22Rv1 (cell line): Measurements from ENCODE around the gene COX8A.
A peak's percentile ranks its signal among the peaks of the same experiment; 100 is the strongest.

Source experiments
- H3K27ac ChIP-seq: fragments of 450-650 bp; 2 replicates; pipeline ENCODE4 v1.5.1; 2017
- ZFX ChIP-seq: fragments of 450-650 bp; IDR thresholded peaks from 2 replicates; pipeline ENCODE4 v1.6.1; 2017; ENCODE audit warnings: antibody characterized with exemption, borderline replicate concordance
- TF ChIP-seq, protein P1 (sequence below): fragments of 450-650 bp; IDR thresholded peaks from 2 replicates; pipeline ENCODE4 v1.5.1; 2017; ENCODE audit warnings: mild to moderate bottlenecking

The COX8A gene

DNA sequence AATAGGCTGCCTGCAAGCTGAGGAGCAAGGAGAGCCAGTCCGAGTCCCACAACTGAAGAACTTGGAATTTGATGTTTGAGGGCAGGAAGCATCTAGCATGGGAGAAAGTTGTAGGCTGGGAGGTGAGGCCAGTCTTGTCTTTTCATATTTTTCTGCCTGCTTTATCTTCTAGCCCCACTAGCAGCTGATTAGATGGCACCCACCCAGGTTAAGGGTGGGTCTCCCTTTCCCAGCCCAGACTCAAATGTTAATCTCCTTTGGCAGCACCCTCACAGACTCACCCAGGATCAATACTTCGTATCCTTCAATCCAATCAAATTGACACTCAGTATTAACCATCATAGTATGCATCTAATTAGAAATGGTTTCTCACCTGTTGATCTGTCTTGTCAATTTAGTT is 5.0 kb upstream of the COX8A start:
- no peak overlapping the region for H3K27ac ChIP-seq
- TF ChIP-seq, protein P1, sequence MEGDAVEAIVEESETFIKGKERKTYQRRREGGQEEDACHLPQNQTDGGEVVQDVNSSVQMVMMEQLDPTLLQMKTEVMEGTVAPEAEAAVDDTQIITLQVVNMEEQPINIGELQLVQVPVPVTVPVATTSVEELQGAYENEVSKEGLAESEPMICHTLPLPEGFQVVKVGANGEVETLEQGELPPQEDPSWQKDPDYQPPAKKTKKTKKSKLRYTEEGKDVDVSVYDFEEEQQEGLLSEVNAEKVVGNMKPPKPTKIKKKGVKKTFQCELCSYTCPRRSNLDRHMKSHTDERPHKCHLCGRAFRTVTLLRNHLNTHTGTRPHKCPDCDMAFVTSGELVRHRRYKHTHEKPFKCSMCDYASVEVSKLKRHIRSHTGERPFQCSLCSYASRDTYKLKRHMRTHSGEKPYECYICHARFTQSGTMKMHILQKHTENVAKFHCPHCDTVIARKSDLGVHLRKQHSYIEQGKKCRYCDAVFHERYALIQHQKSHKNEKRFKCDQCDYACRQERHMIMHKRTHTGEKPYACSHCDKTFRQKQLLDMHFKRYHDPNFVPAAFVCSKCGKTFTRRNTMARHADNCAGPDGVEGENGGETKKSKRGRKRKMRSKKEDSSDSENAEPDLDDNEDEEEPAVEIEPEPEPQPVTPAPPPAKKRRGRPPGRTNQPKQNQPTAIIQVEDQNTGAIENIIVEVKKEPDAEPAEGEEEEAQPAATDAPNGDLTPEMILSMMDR, result no peak
- TF ChIP-seq ZFX, result no peak

DNA sequence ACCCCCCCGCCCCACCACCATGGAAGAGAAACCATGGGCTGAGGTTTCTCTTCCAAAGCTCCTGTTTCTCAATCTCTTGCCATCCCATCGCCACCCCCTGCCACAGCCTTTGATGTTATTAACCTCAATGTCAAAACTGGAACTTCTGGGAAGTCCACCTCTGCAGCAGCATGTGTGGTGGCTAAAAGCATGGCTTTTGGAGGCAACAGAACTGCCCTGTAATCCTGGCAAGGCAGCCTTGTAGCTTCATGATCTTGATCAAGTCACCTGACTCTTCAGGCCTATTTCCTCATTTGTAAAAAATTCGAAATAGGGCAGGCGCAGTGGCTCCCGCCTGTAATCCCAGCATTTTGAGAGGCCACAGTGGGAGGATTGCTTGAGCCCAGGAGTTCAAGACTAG is 3.5 kb upstream of the COX8A start:
- no peak overlapping the region for H3K27ac ChIP-seq
- TF ChIP-seq, protein P1, result no peak
- no peak for TF ChIP-seq ZFX

GRCh38 chr11:63973912-63974258 is 535 bp upstream of the COX8A start:
- peak overlapping the region; percentile 96 for H3K27ac ChIP-seq

GRCh38 chr11:63978551-63979239 is 4.3 kb downstream of the COX8A start:
- no peak for TF ChIP-seq ZFX
- TF ChIP-seq, protein P1, result no peak
- peak overlapping the region; percentile 20; the same call in 1 of the 2 replicates for H3K27ac ChIP-seq

- peak overlapping the region; percentile 20; the same call in 1 of the 2 replicates for H3K27ac ChIP-seq
- TF ChIP-seq, protein P1, result no peak
- no peak for TF ChIP-seq ZFX
These were observed 5.0 kb downstream of the COX8A start for GRCh38 chr11:63979426-63979825.

DNA sequence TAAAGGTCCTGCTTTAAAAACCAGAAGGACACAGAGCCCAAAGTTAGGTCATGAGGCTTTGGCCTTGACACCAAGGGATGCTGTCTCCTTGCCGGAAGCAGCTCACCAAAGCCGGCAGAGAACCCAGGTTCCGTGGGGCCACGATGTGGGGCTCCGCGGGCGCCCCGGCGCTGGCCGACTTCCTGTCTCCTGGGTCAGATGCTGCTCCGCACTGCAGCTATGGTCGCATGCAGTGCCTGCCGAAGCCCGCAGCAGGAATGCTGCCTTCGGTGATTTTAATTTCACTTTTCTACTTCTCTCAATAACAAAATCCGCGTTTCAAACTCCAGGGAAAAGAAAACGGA is 11.4 kb downstream of the COX8A start:
- H3K27ac ChIP-seq, result peak overlapping the region; percentile 90

DNA sequence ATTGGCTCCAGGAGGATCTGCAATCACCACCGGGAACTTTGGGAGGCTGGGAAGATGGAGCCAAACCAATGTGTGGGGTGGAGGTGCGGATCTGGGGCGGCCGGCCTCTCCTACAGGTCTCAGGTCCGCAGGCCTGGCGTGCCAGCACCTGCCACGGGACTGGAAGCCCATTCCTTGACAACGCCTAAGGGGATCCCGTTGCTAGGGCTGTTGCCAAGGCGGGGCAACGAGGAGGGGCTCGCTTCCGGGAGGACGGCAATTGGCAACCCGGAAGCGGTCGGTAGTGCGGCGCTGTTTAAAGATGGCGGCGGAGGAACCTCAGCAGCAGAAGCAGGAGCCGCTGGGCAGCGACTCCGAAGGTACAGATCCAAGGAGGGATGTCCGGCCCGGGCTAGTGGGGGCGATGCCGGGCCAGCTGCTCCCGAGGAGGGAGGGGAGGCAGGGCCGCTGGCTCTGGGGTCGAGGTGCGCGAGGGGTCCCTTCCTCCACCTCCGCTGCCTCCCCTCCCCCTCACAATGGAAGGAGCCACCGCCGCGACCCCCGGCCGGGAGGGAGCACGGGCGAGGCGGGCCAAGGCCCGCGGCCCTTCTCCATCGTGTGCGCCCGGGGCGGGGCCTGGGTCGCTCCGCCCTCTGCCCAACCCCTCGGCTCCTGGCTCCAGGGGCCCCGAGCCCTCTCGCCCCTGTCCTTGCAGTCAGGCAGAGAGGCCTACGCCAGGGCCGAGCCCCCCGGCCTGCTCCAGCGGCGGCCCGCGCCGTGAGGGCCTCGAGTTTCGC is 11.9 kb downstream of the COX8A start, which contains the start of gene OTUB1:
Gene OTUB1 (plus strand): TSS at position 283 of the 776 bp plus-strand sequence. CDS start 19 bp downstream, at position 302.
- peak within 1 kb of the TSS; percentile 90 for H3K27ac ChIP-seq
- no peak for TF ChIP-seq ZFX
- TF ChIP-seq, protein P1, result no peak

More for the DNA sequence above, 11.4 kb downstream of the COX8A start:
- TF ChIP-seq, protein P1, result no peak
- TF ChIP-seq ZFX, result no peak
